Smooth muscle cell (in vitro differentiated cells): ENCODE results near the gene CYP2S1. TPM values are rescaled to one million over a fixed set of nuclear protein-coding genes. Genes with fewer than 3 reads are reported as not detected.

Source experiments
- DNase-seq: peaks from one replicate; lab custom pipeline; 2025; ENCODE audit not compliant: unreplicated experiment; lab: John Stamatoyannopoulos, UW
- H2AFZ ChIP-seq: fragments of 200-600 bp; sonication (generic); 2 replicates; pipeline ENCODE4 v1.6.0; 2016; ENCODE audit warnings: antibody characterized with exemption, low read depth, mild to moderate bottlenecking
- H3F3A ChIP-seq: fragments of 200-600 bp; sonication (generic); 2 replicates; pipeline ENCODE4 v1.6.0; 2017; ENCODE audit warnings: antibody characterized with exemption, low read depth
- H3K27ac ChIP-seq: fragments of 200-600 bp; sonication (generic); 2 replicates; pipeline ENCODE4 v1.5.1; 2016; ENCODE audit warnings: low read depth, mild to moderate bottlenecking
- H3K27me3 ChIP-seq: fragments of 200-600 bp; sonication (generic); 2 replicates; pipeline ENCODE4 v1.6.1; 2016; ENCODE audit warnings: low read depth, mild to moderate bottlenecking
- H3K36me3 ChIP-seq: fragments of 200-600 bp; sonication (generic); 2 replicates; pipeline ENCODE4 v1.5.1; 2016; ENCODE audit warnings: low read depth
- H3K4me1 ChIP-seq: fragments of 200-600 bp; sonication (generic); 2 replicates; pipeline ENCODE4 v1.5.1; 2016; ENCODE audit warnings: low read depth
- H3K4me2 ChIP-seq: fragments of 200-600 bp; sonication (generic); 2 replicates; pipeline ENCODE4 v1.6.0; 2016; ENCODE audit warnings: mild to moderate bottlenecking
- H3K4me3 ChIP-seq: fragments of 200-600 bp; sonication (generic); 2 replicates; pipeline ENCODE4 v1.5.1; 2016; ENCODE audit warnings: mild to moderate bottlenecking
- H3K79me2 ChIP-seq: fragments of 200-600 bp; sonication (generic); 2 replicates; pipeline ENCODE4 v1.6.0; 2016; ENCODE audit warnings: low read depth, mild to moderate bottlenecking
- H3K9ac ChIP-seq: fragments of 200-600 bp; sonication (generic); 2 replicates; pipeline ENCODE4 v1.6.0; 2016; ENCODE audit warnings: low read depth
- H3K9me3 ChIP-seq: fragments of 200-600 bp; sonication (generic); replicated peaks from 2 replicates; pipeline ENCODE4 v1.5.1; 2016; ENCODE audit warnings: low read depth
- H4K20me1 ChIP-seq: fragments of 200-600 bp; sonication (generic); 2 replicates; pipeline ENCODE4 v1.6.0; 2016; ENCODE audit warnings: low read depth
- CTCF ChIP-seq: fragments of 200-600 bp; sonication (generic); IDR thresholded peaks from 2 replicates; pipeline ENCODE4 v1.5.1; 2017; ENCODE audit warnings: borderline replicate concordance, mild to moderate bottlenecking, antibody characterized with exemption; ENCODE audit not compliant: insufficient read depth, poor library complexity, severe bottlenecking
- WGBS: methylation state at CpG from one replicate; pipeline ENCODE4 v1.1.7; 2016; ENCODE audit warnings: low lambda C conversion rate; 5-methylcytosine and 5-hydroxymethylcytosine counted together
- polyA plus RNA-seq: library from polyadenylated mRNA; unstranded; fragments of >200 nt; fragmentation: Nextera tagmentation; extraction: Ambion mirVana; gene quantifications from 2 replicates; pipeline ENCODE4 v1.2.1, GENCODE V29; 2016
- total RNA-seq: library from RNA; depleted of rRNA; stranded (reverse); fragments of >200 nt; gene quantifications from 2 replicates; pipeline ENCODE4 v1.2.3, GENCODE V29; 2014

Gene CYP2S1
- total and polyA plus RNA-seq, 2 experiments from 2014 or later = 0.18 to 1.8 TPM

- no peaks in the 10 kb centered on the region for H4K20me1 ChIP-seq
- H3K27ac ChIP-seq = no peak overlapping the region
- H3K36me3 ChIP-seq = no peaks in the 10 kb centered on the region
- WGBS = 94% methylated on average over 10 of the region's 10 CpGs
- no peak for DNase-seq
- no peaks in the 10 kb centered on the region for H3K79me2 ChIP-seq
- H3K27me3 ChIP-seq = no peaks in the 10 kb centered on the region
- H3K9me3 ChIP-seq = no peaks in the 10 kb centered on the region
- H3K9ac ChIP-seq = no peak overlapping the region
- no peak overlapping the region for H3K4me3 ChIP-seq
- no peak for TF ChIP-seq CTCF
- no peak overlapping the region for H3K4me2 ChIP-seq
- H2AFZ ChIP-seq = no peak overlapping the region
- H3F3A ChIP-seq = no peaks in the 10 kb centered on the region
- no peaks in the 10 kb centered on the region for H3K4me1 ChIP-seq
Observed at GRCh38 chr19:41205995-41206394, 13.0 kb downstream of the CYP2S1 start.

GRCh38 chr19:41206456-41206855 is 13.4 kb downstream of the CYP2S1 start:
- Histone ChIP-seq H3K4me1 (no peaks in the 10 kb centered on the region), H3K9me3 (no peaks in the 10 kb centered on the region), H3K9ac (no peak overlapping the region), H2AFZ (no peak overlapping the region), H3K36me3 (no peaks in the 10 kb centered on the region), H3K79me2 (no peaks in the 10 kb centered on the region), H3K27ac (no peak overlapping the region), H4K20me1 (no peaks in the 10 kb centered on the region), H3K4me2 (no peak overlapping the region), H3K27me3 (no peaks in the 10 kb centered on the region), H3F3A (no peaks in the 10 kb centered on the region), H3K4me3 (no peak overlapping the region)
- no peak for DNase-seq
- WGBS = 77% methylated on average over 9 of the region's 9 CpGs
- TF ChIP-seq CTCF = no peak

GRCh38 chr19:41206926-41207750 is 14.1 kb downstream of the CYP2S1 start:
- no peak overlapping the region for H3K27ac ChIP-seq
- WGBS = 88% methylated on average over 26 of the region's 26 CpGs
- no peak for TF ChIP-seq CTCF
- no peaks in the 10 kb centered on the region for H4K20me1 ChIP-seq
- no peaks in the 10 kb centered on the region for H3K4me1 ChIP-seq
- H3K9me3 ChIP-seq = no peaks in the 10 kb centered on the region
- no peaks in the 10 kb centered on the region for H3K36me3 ChIP-seq
- DNase-seq = no peak
- H3K79me2 ChIP-seq = no peaks in the 10 kb centered on the region
- H3K27me3 ChIP-seq = no peaks in the 10 kb centered on the region
- H3K4me3 ChIP-seq = no peak overlapping the region
- H3K9ac ChIP-seq = no peak overlapping the region
- H3F3A ChIP-seq = no peaks in the 10 kb centered on the region
- no peak overlapping the region for H2AFZ ChIP-seq
- H3K4me2 ChIP-seq = no peak overlapping the region

- WGBS = 100% methylated on average over 1 of the region's 1 CpG
- Histone ChIP-seq H3K9me3 (no peaks in the 10 kb centered on the region), H3F3A (peaks cover 7% of the 10 kb centered on the region), H3K4me3 (no peak overlapping the region), H3K4me2 (no peak overlapping the region), H3K27me3 (no peaks in the 10 kb centered on the region), H3K27ac (no peak overlapping the region), H3K9ac (no peak overlapping the region), H4K20me1 (no peaks in the 10 kb centered on the region), H3K79me2 (no peaks in the 10 kb centered on the region), H3K36me3 (no peaks in the 10 kb centered on the region), H3K4me1 (peaks cover 6% of the 10 kb centered on the region), H2AFZ (no peak overlapping the region)
- no peak for DNase-seq
- TF ChIP-seq CTCF = no peak
Observed at GRCh38 chr19:41214161-41214560, 21.1 kb downstream of the CYP2S1 start.
